Activated T-helper 9 cell treated with anti-CD3 and anti-CD28 coated beads, Interleukin-2, amount 50 U/mL, for 16 hours (primary cell): ENCODE measurements around the gene ADTRP.

Source experiments
- DNase-seq: peaks from one replicate; pipeline ENCODE4 v3.0.0-alpha.2; 2020; ENCODE audit warnings: low read depth

ADTRP gene

GRCh38 chr6:11722805-11723631, 55.6 kb downstream of the ADTRP start:
- no peak for DNase-seq

GRCh38 chr6:11722220-11722619, 56.4 kb downstream of the ADTRP start:
- no peak for DNase-seq

- DNase-seq: no peak
Measured at GRCh38 chr6:11718463-11718862, 60.1 kb downstream of the ADTRP start.

- DNase-seq: no peak
Measured at GRCh38 chr6:11718031-11718430, 60.6 kb downstream of the ADTRP start.

GRCh38 chr6:11714798-11715285, 63.8 kb downstream of the ADTRP start:
- DNase-seq: no peak

GRCh38 chr6:11714116-11714797, 64.3 kb downstream of the ADTRP start:
- no peak for DNase-seq

GRCh38 chr6:11712760-11713159, 65.8 kb downstream of the ADTRP start:
- DNase-seq: no peak

GRCh38 chr6:11711984-11712711, 66.5 kb downstream of the ADTRP start:
- DNase-seq: no peak

- DNase-seq: peak; percentile 56
Measured at GRCh38 chr6:11711003-11711983, 67.3 kb downstream of the ADTRP start.

- DNase-seq: no peak
Measured at GRCh38 chr6:11710311-11710761, 68.3 kb downstream of the ADTRP start.

- DNase-seq: no peak
Measured at GRCh38 chr6:11706171-11706570, 72.4 kb downstream of the ADTRP start.

GRCh38 chr6:11705483-11705882, 73.1 kb downstream of the ADTRP start:
- DNase-seq: no peak

GRCh38 chr6:11705069-11705468, 73.5 kb downstream of the ADTRP start:
- no peak for DNase-seq

- no peak for DNase-seq
Measured at GRCh38 chr6:11703725-11704124, 74.9 kb downstream of the ADTRP start.

- no peak for DNase-seq
Measured at GRCh38 chr6:11702500-11703130, 76.0 kb downstream of the ADTRP start.

GRCh38 chr6:11702089-11702488, 76.5 kb downstream of the ADTRP start:
- DNase-seq: no peak

GRCh38 chr6:11701573-11701972, 77.0 kb downstream of the ADTRP start:
- DNase-seq: no peak

GRCh38 chr6:11700118-11700718, 78.4 kb downstream of the ADTRP start:
- no peak for DNase-seq

- DNase-seq: no peak
Measured at GRCh38 chr6:11699576-11699975, 79.0 kb downstream of the ADTRP start.
